ENCODE results near the gene ELF2. TPM values are rescaled to one million over a fixed set of nuclear protein-coding genes. Genes with fewer than 3 reads are reported as not detected.
"Not testable (repeated sequence)": the region's sequence is repeated elsewhere in the genome, so short reads cannot be mapped to it uniquely, and the experiment has no call there.

Gene ELF2
- total RNA-seq, 1 donor from 2014 or later: 141 TPM

- DNase-seq (ENCODE audit: low spot score in 2 of 2) (no peak), FAIRE-seq (no peak)
Measured at GRCh38 chr4:139144911-139145551, 32.0 kb downstream of the ELF2 start.

- FAIRE-seq (no peak), DNase-seq (ENCODE audit: low spot score in 2 of 2) (no peak)
Measured at GRCh38 chr4:139144161-139144859, 32.7 kb downstream of the ELF2 start.

- FAIRE-seq (no peak), DNase-seq (ENCODE audit: low spot score in 2 of 2) (no peak)
Measured at GRCh38 chr4:139142980-139143379, 34.0 kb downstream of the ELF2 start.

DNA sequence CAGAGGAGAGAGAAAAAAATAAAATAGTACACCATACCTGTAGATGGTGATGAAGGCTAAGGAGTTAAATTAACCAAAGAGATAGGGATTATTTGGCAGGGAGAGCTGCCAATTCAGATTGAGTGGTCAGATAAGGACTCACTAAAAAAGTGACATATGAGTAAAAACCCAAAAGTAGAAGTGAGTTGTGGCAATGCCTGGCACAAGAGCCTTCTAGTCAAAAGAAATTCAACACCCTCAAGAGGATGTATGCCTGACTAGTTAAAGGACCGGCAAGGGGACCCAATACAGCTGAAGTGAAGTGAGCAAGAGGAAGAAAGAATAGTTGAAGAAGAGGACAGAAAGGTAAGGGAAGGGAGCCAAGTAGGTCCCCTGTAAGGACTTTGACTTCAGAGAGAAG lies 34.9 kb downstream of the ELF2 start:
- FAIRE-seq (no peak), DNase-seq (ENCODE audit: low spot score in 2 of 2) (no peak)

DNA sequence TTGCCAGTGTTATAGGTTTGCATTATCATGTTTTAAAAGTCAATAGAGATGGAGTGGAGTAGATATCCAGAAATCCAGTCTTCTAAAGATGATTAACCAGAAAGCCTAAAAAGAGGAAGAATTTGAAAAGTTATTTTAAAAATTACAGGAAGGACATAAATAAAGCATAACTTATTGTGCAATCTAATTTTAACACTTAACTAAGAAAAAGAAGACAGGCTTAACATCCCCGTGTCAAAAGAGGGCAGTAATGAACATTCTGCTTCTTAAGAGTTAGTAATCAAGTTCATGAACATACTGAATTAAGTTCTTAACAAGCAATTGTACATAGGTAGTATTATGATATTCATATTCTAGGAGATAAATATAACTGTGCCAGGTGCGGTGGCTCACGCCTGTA lies 39.3 kb downstream of the ELF2 start:
- no peak for FAIRE-seq
- DNase-seq (ENCODE audit: low spot score in 2 of 2): no peak

DNA sequence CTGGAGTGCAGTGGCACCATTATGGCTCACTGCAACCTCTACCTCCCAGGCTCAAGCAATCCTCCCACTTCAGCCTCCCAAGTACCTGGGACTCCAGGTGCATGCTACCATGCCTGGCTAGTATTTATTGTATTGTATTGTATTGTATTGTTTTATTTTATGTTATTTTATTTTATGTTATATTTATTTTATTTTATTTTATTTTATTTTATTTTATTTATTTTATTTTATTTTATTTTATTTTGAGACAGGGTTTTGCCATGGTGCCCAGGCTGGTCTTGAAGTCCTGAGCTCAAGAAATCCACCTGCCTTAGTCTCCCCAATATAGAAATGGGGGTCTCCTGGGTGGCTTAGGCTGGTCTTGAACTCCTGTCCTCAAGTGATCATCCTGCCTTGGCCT lies 42.6 kb downstream of the ELF2 start:
- no peak for FAIRE-seq
- DNase-seq (ENCODE audit: low spot score in 2 of 2): no peak

DNA sequence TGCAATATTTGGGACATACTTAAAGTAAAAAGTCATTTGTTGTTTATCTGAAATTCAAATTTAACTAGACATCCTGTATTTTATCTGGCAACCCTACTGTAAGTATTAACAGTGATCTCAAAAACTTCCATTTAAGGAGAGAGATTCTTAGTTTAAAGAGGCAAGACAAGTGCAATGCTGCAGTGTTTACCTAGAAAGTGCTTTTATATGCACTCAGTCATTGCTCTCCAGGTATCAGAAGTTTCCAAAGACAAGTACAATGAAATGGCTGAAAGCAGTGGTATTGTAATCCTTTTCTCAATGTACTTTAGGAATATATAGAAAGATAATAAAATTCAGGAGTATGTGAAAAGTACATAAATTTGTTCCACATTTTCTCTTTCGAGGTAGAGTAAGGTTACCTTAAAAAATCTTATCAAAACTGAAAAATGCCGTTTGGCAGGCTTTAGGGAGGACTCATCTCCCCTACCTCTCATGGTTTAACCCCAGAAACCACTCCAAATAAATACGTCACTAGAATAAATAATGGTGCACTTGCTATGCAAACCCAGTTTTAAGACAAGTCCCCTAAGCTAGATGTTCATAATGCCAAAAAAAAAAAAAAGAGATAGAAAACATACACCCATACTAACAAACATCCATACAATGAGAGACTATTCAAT lies 45.7 kb downstream of the ELF2 start:
- no peak for FAIRE-seq
- DNase-seq (ENCODE audit: low spot score in 2 of 2): no peak

GRCh38 chr4:139129206-139129605 lies 47.8 kb downstream of the ELF2 start:
- DNase-seq (ENCODE audit: low spot score in 2 of 2) (no peak), FAIRE-seq (no peak)

DNA sequence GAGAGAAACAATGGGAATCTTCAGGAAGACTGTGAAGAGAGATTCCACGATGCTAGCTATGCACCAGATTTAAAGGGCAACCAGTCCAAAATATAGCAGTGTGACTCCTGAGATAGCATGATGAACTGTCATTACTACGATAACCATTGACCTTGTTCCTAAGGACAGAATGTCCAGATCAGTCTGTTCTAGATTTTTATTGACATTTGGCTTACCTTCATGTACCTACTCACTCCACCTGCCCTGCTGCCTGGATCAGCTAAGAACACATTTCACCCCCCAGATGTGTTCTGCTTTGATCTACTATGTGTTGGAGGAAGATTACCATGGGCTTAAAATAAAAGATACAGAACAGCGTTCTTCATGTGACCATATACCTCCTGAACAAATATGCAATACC lies 50.1 kb downstream of the ELF2 start:
- no peak for DNase-seq (ENCODE audit: low spot score in 2 of 2)
- FAIRE-seq: no peak

- DNase-seq (ENCODE audit: low spot score in 2 of 2) (no peak), FAIRE-seq (no peak)
Measured at GRCh38 chr4:139123910-139124309, 53.1 kb downstream of the ELF2 start.

DNA sequence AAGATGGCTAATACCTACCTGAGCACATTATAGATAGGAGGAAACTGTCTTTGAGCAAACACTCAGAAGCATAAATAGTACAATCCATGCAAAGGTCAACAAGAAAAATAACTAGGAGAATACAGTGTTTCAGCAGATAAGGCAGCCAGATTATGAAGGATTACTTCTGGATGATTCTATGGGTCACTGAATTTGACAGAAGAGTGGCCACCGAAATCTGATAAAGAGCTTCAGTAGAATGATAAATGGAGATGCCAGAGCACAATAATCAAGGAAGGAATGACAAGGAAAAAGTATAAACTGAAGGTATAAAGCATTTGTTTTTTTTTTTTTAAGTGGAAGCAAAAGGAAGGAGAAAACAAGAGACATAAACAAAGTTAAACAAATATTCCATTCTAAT lies 58.7 kb downstream of the ELF2 start:
- no peak for FAIRE-seq
- DNase-seq (ENCODE audit: low spot score in 2 of 2): no peak

DNA sequence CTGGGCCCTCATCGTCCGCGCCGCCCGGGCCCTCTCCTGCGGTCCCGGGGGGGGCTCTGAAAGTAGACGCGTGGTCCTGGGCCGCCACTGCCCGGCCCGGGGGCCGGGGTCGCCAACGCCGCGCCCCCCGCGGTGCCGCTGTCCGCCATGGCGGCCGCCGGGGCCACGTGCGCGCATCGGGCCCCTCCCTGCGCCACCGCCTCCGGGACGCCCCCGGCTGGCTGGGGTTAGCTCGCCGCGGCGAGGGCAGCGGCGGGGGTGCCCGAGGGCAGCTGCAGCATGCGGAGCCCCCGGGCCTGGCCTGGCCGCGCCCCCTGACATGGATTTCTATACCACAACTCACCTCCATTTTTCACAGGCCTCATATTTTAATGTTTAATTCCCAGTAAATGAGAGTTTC lies 61.8 kb downstream of the ELF2 start:
- FAIRE-seq (no peak), DNase-seq (ENCODE audit: low spot score in 2 of 2) (no peak)

GRCh38 chr4:139114795-139115194 lies 62.2 kb downstream of the ELF2 start:
- DNase-seq (ENCODE audit: low spot score in 2 of 2); FAIRE-seq: not testable (repeated sequence)

DNA sequence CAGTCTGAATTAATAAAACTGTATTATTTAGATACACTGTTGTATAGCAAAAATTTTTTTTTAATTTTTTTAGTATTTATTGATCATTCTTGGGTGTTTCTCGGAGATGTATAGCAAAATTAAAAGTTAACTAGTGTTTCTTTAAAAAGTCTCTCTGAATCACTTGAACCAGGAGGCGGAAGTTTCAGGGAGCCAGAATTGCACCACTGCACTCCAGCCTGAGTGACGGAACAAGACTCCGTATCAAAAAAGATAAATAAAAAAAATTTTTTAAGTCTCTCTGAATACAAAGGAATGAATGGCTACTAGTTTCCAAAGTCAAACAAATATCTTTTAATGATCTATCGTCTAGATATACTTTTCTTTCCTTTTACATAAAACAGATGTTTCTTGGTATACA lies 64.4 kb downstream of the ELF2 start:
- DNase-seq (ENCODE audit: low spot score in 2 of 2) (no peak), FAIRE-seq (no peak)

GRCh38 chr4:139108567-139109128 lies 68.4 kb downstream of the ELF2 start:
- DNase-seq (ENCODE audit: low spot score in 2 of 2) (no peak), FAIRE-seq (no peak)

- DNase-seq (ENCODE audit: low spot score in 2 of 2) (peak; percentile 32 to 59), FAIRE-seq (peak; percentile 28)
Measured at GRCh38 chr4:139099366-139099982, 77.5 kb downstream of the ELF2 start.

GRCh38 chr4:139092271-139092670 lies 84.7 kb downstream of the ELF2 start:
- DNase-seq (ENCODE audit: low spot score in 2 of 2) (no peak), FAIRE-seq (no peak)

- no peak for FAIRE-seq
- DNase-seq (ENCODE audit: low spot score in 2 of 2): no peak
Measured at GRCh38 chr4:139085141-139085540, 91.9 kb downstream of the ELF2 start.

DNA sequence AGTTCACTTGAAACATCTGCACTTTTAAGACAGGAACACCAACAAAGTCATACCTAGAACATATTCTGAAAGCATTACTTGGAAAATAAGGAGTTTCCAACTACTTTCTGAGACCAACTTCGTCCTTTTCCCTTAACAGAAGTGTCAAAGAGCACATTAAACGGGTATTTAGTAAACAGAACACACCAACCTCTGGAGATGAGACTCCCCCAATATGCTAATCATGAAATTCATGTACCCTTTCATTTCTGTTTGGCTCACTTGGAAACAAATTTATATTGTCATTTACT lies 92.3 kb downstream of the ELF2 start:
- FAIRE-seq: no peak
- no peak for DNase-seq (ENCODE audit: low spot score in 2 of 2)

DNA sequence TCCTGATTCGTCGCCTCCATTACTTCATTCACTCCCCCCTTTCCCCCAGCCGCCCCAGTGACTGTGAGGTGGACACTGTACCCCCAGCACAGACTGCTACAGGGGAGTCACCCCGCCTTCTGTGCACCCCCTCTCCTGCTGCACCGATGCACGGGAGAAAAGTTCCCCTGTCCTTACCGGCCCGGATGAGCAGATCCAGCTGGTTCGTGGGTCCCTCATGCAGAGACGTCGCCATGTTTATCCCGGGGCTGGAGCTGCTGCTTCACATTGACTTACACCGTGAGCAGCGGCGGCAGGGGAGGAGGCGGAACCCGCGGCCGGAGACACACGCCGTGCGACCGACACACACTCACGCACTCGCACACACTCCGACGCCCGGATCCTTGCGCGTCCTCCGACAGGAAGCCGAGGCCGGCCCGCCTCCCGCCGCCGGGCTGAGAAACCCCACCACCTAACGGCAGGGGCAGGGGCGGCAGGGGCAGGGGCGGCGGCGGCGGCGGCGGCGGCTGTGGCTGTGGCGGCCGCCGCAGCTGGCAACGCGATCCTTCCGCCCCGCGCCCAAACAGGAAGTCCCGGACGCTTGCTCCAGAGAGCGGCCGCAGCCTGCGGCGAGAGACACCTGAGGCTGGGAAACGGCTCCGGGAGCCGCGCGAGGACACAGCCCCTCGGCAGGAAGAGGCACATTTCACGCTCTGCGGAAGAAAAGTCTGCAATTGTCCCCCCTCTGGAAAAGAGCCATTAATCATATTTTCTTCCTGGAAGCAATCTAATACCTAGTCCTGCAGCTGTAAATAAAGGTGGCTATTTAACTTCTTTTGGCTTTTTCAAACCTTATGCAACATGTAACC lies 92.8 kb downstream of the ELF2 start:
- peak; percentile 68 to 75 for DNase-seq (ENCODE audit: low spot score in 2 of 2)
- no peak for FAIRE-seq

GRCh38 chr4:139083607-139083955 lies 93.4 kb downstream of the ELF2 start:
- DNase-seq (ENCODE audit: low spot score in 2 of 2) (peak; percentile 73 to 75), FAIRE-seq (no peak)

Measured in frontal cortex (tissue), 4 donors.